Gastroesophageal sphincter (tissue), 4 donors: ENCODE results near the gene CLEC2A. TPM values are rescaled to one million over a fixed set of nuclear protein-coding genes. Genes with fewer than 3 reads are reported as not detected.

Source experiments
- ATAC-seq: fragments of 150-250 bp; one replicate; pipeline ENCODE4 v1.9.1; 2016; ENCODE audit warnings: mild to moderate bottlenecking, moderate library complexity
- H3K27ac ChIP-seq, 4 donors: fragments of 200-600 bp; sonication (generic) in 3 of 4; 1 replicate in 3 of 4; 2 replicates in 1 of 4; pipeline ENCODE4 v1.5.1; 2016 to 2019
- H3K27me3 ChIP-seq: fragments of 200-600 bp; sonication (generic); one replicate; pipeline ENCODE4 v1.5.1; 2019
- H3K36me3 ChIP-seq, 2 donors: fragments of 200-600 bp; sonication (generic); one replicate each; pipeline ENCODE4 v1.5.1; 2019; ENCODE audit warnings: control low read depth in 1 of 2
- H3K4me1 ChIP-seq, 3 donors: fragments of 200-600 bp; sonication (generic); 1 replicate in 2 of 3; 2 replicates in 1 of 3; pipeline ENCODE4 v1.5.1; 2016 to 2019; ENCODE audit warnings: control low read depth in 2 of 3
- H3K4me3 ChIP-seq, 2 donors: fragments of 200-600 bp; sonication (generic); one replicate each; pipeline ENCODE4 v1.5.1; 2019; ENCODE audit warnings: mild to moderate bottlenecking in 1 of 2, moderate library complexity in 1 of 2
- H3K9me3 ChIP-seq, 3 donors: fragments of 200-600 bp; sonication (generic); one replicate each; pipeline ENCODE4 v1.5.1; 2017 to 2019; ENCODE audit warnings: control low read depth in 2 of 3
- EP300 ChIP-seq: sonication (generic); formaldehyde crosslinking; IDR thresholded peaks from one replicate; pipeline ENCODE4 v1.6.1; 2017; ENCODE audit warnings: antibody characterized with exemption, mild to moderate bottlenecking
- POLR2A ChIP-seq, 2 donors: fragments of 450-650 bp; IDR thresholded peaks; one replicate each; pipeline ENCODE4 v1.6.1; 2017; ENCODE audit warnings: antibody characterized with exemption in 2 of 2, mild to moderate bottlenecking in 2 of 2, moderate library complexity in 1 of 2
- POLR2AphosphoS5 ChIP-seq: sonication (generic); formaldehyde crosslinking; IDR thresholded peaks from one replicate; pipeline ENCODE4 v1.6.1; 2017; ENCODE audit warnings: antibody characterized with exemption
- WGBS, 2 donors: methylation state at CpG; one replicate each; pipeline ENCODE4 v1.1.5; 2018; ENCODE audit warnings: low coverage in 1 of 2; 5-methylcytosine and 5-hydroxymethylcytosine counted together
- total RNA-seq, 4 donors: library from RNA; depleted of rRNA; stranded (reverse); fragments of >200 nt; gene quantifications; one replicate each; pipeline ENCODE4 v1.1.0, GENCODE V29; 2016
- TF ChIP-seq, protein P1 (sequence below), 4 experiments: fragments of 200-600 bp in 2 of 4; fragments of 450-650 bp in 2 of 4; sonication (generic) in 1 of 4; IDR thresholded peaks; one replicate each; pipeline ENCODE4 v1.5.1; 2017 to 2019; ENCODE audit warnings: antibody characterized with exemption in 4 of 4, mild to moderate bottlenecking in 2 of 4, moderate library complexity in 2 of 4

CLEC2A gene
- total RNA-seq, 4 donors from 2014 or later: not detected

GRCh38 chr12:9900930-9901329, 31.2 kb downstream of the CLEC2A start:
- H3K9me3 ChIP-seq: peaks cover 0 to 14% (median 0%) of the 10 kb centered on the region in 3 donors
- no peaks in the 10 kb centered on the region for H3K36me3 ChIP-seq
- ATAC-seq: no peak
- H3K4me1 ChIP-seq: no peaks in the 10 kb centered on the region
- WGBS, 2 donors: 57 to 64% methylated on average over 2 of the region's 2 CpGs
- no peak overlapping the region for H3K4me3 ChIP-seq
- H3K27me3 ChIP-seq: no peaks in the 10 kb centered on the region
- no peak overlapping the region for H3K27ac ChIP-seq
- TF ChIP-seq POLR2A (IDR thresholded peaks at IDR 0.05): no peak
- no peak for TF ChIP-seq POLR2AphosphoS5
- TF ChIP-seq, protein P1, sequence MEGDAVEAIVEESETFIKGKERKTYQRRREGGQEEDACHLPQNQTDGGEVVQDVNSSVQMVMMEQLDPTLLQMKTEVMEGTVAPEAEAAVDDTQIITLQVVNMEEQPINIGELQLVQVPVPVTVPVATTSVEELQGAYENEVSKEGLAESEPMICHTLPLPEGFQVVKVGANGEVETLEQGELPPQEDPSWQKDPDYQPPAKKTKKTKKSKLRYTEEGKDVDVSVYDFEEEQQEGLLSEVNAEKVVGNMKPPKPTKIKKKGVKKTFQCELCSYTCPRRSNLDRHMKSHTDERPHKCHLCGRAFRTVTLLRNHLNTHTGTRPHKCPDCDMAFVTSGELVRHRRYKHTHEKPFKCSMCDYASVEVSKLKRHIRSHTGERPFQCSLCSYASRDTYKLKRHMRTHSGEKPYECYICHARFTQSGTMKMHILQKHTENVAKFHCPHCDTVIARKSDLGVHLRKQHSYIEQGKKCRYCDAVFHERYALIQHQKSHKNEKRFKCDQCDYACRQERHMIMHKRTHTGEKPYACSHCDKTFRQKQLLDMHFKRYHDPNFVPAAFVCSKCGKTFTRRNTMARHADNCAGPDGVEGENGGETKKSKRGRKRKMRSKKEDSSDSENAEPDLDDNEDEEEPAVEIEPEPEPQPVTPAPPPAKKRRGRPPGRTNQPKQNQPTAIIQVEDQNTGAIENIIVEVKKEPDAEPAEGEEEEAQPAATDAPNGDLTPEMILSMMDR (IDR thresholded peaks at IDR 0.05): no peak
- TF ChIP-seq EP300: no peak

- TF ChIP-seq POLR2A (IDR thresholded peaks at IDR 0.05): no peak
- TF ChIP-seq, protein P1 (IDR thresholded peaks at IDR 0.05): no peak
- TF ChIP-seq EP300: no peak
- no peak for TF ChIP-seq POLR2AphosphoS5
- 80 to 89% methylated on average over 1 to 2 of the region's 2 CpGs for WGBS, 2 donors
- no peak overlapping the region for H3K27ac ChIP-seq
- no peaks in the 10 kb centered on the region for H3K4me1 ChIP-seq
- ATAC-seq: no peak
- no peak overlapping the region for H3K4me3 ChIP-seq
- no peaks in the 10 kb centered on the region for H3K36me3 ChIP-seq
- peaks cover 0 to 14% (median 0%) of the 10 kb centered on the region in 3 donors for H3K9me3 ChIP-seq
- H3K27me3 ChIP-seq: no peaks in the 10 kb centered on the region
These were observed 33.0 kb downstream of the CLEC2A start for GRCh38 chr12:9899209-9899608.

DNA sequence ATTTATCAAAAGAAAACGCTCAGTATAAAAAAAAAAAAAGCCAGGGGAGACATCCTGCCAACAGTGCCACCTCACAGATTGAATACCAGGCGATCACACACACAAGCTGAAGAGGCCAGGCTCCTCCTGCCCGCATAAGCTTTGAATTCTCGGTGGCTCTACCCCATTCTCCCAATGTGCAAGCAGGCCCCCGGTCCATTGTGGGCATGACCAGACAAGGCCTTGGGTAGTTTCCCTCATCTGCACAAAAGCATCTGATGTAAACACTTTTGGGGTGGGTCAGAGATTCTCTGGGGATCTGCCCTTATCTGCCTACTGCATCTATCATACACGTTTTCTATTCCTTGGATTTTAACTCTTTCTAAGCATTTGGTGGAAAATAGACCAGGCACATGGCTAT, 34.6 kb downstream of the CLEC2A start:
- H3K4me1 ChIP-seq: no peaks in the 10 kb centered on the region
- no peak for ATAC-seq
- no peaks in the 10 kb centered on the region for H3K36me3 ChIP-seq
- TF ChIP-seq, protein P1 (IDR thresholded peaks at IDR 0.05): no peak
- TF ChIP-seq POLR2AphosphoS5: no peak
- no peak for TF ChIP-seq POLR2A (IDR thresholded peaks at IDR 0.05)
- TF ChIP-seq EP300: no peak
- H3K27ac ChIP-seq: no peak overlapping the region
- H3K4me3 ChIP-seq: no peak overlapping the region
- peaks cover 0 to 9% (median 0%) of the 10 kb centered on the region in 3 donors for H3K9me3 ChIP-seq
- WGBS, 2 donors: 36 to 82% methylated on average over 2 to 6 of the region's 6 CpGs
- H3K27me3 ChIP-seq: no peaks in the 10 kb centered on the region

DNA sequence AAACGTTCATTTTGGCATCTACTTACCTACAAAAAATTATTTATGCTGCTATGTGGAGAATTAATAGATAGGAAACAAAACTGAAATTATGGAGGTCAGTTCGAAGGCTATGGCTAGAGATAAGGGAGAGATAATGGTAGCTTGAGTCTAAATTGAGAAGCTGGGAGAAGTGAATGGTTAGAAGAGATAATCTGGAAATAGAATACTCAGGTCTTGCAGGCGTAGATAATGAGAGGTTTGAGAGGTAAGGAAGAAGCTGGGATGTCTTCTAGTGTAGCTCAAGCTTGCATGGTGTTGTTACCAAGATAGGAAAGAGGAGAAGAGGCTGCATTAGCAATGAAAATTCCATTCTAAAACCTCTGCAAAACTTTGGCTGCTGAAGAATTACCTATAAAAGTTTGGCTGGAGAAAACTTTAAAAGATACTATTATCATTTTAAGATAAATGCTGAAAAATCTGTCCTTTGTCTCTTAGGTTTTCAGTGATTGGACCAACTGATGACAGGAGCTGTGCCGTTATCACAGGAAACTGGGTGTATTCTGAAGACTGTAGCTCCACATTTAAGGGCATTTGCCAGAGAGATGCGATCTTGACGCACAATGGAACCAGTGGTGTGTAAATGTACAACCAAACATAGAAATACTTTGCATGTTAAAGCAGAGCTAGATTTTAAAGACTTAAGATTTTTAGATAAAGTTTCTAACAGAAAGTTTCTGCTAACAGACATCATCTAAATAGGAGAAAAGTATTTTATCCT, 36.8 kb downstream of the CLEC2A start:
- 67 to 73% methylated on average over 5 to 6 of the region's 6 CpGs for WGBS, 2 donors
- H3K4me3 ChIP-seq: no peak overlapping the region
- H3K9me3 ChIP-seq: no peaks in the 10 kb centered on the region
- H3K27ac ChIP-seq: no peak overlapping the region
- no peak for TF ChIP-seq POLR2A (IDR thresholded peaks at IDR 0.05)
- TF ChIP-seq POLR2AphosphoS5: no peak
- TF ChIP-seq, protein P1 (IDR thresholded peaks at IDR 0.05): no peak
- no peak for TF ChIP-seq EP300
- H3K4me1 ChIP-seq: no peaks in the 10 kb centered on the region
- no peak for ATAC-seq
- H3K36me3 ChIP-seq: no peaks in the 10 kb centered on the region
- no peaks in the 10 kb centered on the region for H3K27me3 ChIP-seq

DNA sequence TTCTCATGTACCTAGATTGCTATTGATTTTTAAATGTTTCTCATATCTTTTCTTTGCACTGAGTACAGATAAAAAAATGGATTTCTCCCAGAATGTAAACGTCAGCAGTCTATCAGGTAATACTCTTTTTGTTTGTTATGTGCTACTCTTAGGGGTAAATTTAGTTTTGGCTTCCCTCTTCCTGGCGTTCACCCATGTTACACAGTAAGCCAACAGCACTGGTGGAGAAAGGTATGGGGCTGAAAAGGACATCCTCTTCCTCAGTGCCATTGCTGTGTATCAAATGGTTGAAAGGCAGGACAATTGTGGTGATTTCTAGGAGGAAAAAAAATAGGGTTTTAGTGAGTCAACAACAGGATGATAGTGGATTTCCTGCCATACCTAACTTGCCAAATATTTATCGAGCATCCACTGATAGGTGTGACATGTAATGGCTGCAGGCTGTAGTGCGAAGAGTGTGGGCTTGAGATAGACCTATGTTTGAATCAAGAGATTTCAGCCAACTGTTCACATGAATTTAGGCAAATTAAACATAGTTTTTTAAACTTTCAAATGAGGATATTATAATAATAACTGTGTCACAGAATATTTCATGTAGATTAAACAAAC, 43.4 kb downstream of the CLEC2A start:
- Histone ChIP-seq H3K27me3 (no peaks in the 10 kb centered on the region), H3K9me3 (no peaks in the 10 kb centered on the region), H3K4me3 (no peak overlapping the region), H3K27ac (no peak overlapping the region), H3K36me3 (no peaks in the 10 kb centered on the region), H3K4me1 (no peaks in the 10 kb centered on the region)
- no peak for ATAC-seq
- TF ChIP-seq POLR2AphosphoS5: no peak
- 51 to 57% methylated on average over 3 to 4 of the region's 4 CpGs for WGBS, 2 donors
